K562 (cell line): ENCODE measurements around the gene MALAT1. TPM values are rescaled to one million over a fixed set of nuclear protein-coding genes. Genes with fewer than 3 reads are reported as not detected.
A peak's percentile ranks its signal among the peaks of the same experiment; 100 is the strongest.

Source experiments
- ARID3B ChIP-seq: fragments of 250-450 bp; sonication (Bioruptor Pico); IDR thresholded peaks from 2 replicates; pipeline ENCODE4 v1.4.0; 2020; ENCODE audit warnings: borderline replicate concordance
- BCOR ChIP-seq: fragments of 450-650 bp; IDR thresholded peaks from 2 replicates; pipeline ENCODE4 v1.6.1; 2016
- CHD2 ChIP-seq: IDR thresholded peaks from 2 replicates; pipeline ENCODE4 v1.6.1; 2011; ENCODE audit warnings: low read depth, low read length
- KAT2B ChIP-seq: IDR thresholded peaks from one replicate; pipeline ENCODE4 v1.6.1; 2012; ENCODE audit warnings: low read depth, mild to moderate bottlenecking, control low read depth, inconsistent platforms, low read length, moderate library complexity
- PHF20 ChIP-seq: fragments of 450-650 bp; IDR thresholded peaks from 2 replicates; pipeline ENCODE4 v1.6.1; 2018; ENCODE audit not compliant: partially characterized antibody
- PRMT5 ChIP-seq: sonication (generic); formaldehyde crosslinking; IDR thresholded peaks from 2 replicates; pipeline ENCODE4 v1.5.0; 2020; ENCODE audit warnings: missing genetic modification reagents
- polyA plus RNA-seq, 8 experiments: library from polyadenylated mRNA; depleted of rRNA in 4 of 8; stranded (reverse) in 5 of 8; unstranded in 3 of 8; fragments of >200 nt; fragmentation: Nextera tagmentation in 2 of 8; fragmentation: Illumina TruSeq in 1 of 8; extraction: Ambion mirVana in 2 of 8; extraction: Trizol in 1 of 8; gene quantifications; 2 replicates each; pipeline versions ENCODE4 v1.2.1 to v1.2.3, GENCODE V29; 2011 to 2014; ENCODE audit warnings: inconsistent platforms in 1 of 8, missing spikeins in 1 of 8
- total RNA-seq, 7 experiments: library from RNA; depleted of rRNA in 6 of 7; stranded (reverse); fragments of >200 nt in 6 of 7; fragmentation: Illumina TruSeq in 2 of 7; extraction: Trizol in 2 of 7; gene quantifications; 2 replicates each; pipeline versions ENCODE4 v1.2.1 to v1.2.3, GENCODE V29; 2011 to 2021; ENCODE audit warnings: low replicate concordance in 1 of 7
- TF ChIP-seq, protein P1 (sequence below): fragments of 450-650 bp; IDR thresholded peaks from 2 replicates; pipeline ENCODE4 v1.6.1; 2016; ENCODE audit warnings: mild to moderate bottlenecking, moderate library complexity
- TF ChIP-seq, protein P2 (sequence below): sonication (generic); formaldehyde crosslinking; IDR thresholded peaks from 2 replicates; pipeline ENCODE4 v1.8.1; 2023; ENCODE audit warnings: mild to moderate bottlenecking, missing genetic modification reagents
- TF ChIP-seq, protein P3 (sequence below): fragments of 450-650 bp; IDR thresholded peaks from 2 replicates; pipeline ENCODE4 v1.6.1; 2016; ENCODE audit warnings: borderline replicate concordance

MALAT1 gene
- total and polyA plus RNA-seq, 9 of the 15 experiments (the other 6 are each of a cell fraction or from before 2014, with no cell fraction given) = 363 to 8,715 (median 2,351) TPM

DNA sequence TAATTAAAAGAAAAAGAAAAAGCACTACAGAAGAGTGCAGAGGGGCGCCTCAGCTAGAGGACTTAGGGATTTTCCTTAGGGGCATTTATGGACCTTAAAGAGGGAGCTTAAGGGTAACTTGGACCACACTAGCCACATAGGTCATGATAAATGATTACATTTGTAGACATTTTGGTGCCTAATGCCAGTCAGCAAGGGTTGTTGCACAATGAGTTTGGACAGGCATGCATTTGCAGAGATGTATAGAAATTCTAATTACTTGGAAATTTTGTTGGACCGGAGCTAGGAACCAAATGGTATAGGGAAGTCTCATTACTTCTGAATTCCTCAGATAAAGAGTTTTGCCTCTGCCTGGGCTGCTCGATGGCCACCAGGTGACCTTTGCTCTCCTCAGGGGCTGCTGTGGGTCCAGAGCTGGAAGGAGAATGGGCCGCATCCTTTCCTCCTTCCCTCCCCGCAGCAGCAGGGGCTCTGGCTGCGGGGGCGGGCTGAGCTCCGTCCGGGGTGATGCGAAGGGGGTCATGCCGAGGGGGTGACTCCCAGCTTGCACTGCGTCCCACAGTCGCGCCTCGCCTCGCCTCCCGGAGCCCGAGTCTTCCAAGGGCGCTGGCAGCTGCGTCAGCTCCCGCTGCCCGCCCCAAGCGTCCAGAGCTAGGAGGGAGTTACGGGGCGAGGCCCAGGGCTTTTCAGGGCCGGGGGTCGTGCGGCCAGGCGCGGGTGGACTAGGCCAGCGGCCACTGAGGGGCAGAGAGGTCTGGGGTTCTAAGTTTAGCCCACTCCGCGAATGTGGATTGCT is 20.3 kb upstream of the MALAT1 start (continued):
- TF ChIP-seq, protein P1, sequence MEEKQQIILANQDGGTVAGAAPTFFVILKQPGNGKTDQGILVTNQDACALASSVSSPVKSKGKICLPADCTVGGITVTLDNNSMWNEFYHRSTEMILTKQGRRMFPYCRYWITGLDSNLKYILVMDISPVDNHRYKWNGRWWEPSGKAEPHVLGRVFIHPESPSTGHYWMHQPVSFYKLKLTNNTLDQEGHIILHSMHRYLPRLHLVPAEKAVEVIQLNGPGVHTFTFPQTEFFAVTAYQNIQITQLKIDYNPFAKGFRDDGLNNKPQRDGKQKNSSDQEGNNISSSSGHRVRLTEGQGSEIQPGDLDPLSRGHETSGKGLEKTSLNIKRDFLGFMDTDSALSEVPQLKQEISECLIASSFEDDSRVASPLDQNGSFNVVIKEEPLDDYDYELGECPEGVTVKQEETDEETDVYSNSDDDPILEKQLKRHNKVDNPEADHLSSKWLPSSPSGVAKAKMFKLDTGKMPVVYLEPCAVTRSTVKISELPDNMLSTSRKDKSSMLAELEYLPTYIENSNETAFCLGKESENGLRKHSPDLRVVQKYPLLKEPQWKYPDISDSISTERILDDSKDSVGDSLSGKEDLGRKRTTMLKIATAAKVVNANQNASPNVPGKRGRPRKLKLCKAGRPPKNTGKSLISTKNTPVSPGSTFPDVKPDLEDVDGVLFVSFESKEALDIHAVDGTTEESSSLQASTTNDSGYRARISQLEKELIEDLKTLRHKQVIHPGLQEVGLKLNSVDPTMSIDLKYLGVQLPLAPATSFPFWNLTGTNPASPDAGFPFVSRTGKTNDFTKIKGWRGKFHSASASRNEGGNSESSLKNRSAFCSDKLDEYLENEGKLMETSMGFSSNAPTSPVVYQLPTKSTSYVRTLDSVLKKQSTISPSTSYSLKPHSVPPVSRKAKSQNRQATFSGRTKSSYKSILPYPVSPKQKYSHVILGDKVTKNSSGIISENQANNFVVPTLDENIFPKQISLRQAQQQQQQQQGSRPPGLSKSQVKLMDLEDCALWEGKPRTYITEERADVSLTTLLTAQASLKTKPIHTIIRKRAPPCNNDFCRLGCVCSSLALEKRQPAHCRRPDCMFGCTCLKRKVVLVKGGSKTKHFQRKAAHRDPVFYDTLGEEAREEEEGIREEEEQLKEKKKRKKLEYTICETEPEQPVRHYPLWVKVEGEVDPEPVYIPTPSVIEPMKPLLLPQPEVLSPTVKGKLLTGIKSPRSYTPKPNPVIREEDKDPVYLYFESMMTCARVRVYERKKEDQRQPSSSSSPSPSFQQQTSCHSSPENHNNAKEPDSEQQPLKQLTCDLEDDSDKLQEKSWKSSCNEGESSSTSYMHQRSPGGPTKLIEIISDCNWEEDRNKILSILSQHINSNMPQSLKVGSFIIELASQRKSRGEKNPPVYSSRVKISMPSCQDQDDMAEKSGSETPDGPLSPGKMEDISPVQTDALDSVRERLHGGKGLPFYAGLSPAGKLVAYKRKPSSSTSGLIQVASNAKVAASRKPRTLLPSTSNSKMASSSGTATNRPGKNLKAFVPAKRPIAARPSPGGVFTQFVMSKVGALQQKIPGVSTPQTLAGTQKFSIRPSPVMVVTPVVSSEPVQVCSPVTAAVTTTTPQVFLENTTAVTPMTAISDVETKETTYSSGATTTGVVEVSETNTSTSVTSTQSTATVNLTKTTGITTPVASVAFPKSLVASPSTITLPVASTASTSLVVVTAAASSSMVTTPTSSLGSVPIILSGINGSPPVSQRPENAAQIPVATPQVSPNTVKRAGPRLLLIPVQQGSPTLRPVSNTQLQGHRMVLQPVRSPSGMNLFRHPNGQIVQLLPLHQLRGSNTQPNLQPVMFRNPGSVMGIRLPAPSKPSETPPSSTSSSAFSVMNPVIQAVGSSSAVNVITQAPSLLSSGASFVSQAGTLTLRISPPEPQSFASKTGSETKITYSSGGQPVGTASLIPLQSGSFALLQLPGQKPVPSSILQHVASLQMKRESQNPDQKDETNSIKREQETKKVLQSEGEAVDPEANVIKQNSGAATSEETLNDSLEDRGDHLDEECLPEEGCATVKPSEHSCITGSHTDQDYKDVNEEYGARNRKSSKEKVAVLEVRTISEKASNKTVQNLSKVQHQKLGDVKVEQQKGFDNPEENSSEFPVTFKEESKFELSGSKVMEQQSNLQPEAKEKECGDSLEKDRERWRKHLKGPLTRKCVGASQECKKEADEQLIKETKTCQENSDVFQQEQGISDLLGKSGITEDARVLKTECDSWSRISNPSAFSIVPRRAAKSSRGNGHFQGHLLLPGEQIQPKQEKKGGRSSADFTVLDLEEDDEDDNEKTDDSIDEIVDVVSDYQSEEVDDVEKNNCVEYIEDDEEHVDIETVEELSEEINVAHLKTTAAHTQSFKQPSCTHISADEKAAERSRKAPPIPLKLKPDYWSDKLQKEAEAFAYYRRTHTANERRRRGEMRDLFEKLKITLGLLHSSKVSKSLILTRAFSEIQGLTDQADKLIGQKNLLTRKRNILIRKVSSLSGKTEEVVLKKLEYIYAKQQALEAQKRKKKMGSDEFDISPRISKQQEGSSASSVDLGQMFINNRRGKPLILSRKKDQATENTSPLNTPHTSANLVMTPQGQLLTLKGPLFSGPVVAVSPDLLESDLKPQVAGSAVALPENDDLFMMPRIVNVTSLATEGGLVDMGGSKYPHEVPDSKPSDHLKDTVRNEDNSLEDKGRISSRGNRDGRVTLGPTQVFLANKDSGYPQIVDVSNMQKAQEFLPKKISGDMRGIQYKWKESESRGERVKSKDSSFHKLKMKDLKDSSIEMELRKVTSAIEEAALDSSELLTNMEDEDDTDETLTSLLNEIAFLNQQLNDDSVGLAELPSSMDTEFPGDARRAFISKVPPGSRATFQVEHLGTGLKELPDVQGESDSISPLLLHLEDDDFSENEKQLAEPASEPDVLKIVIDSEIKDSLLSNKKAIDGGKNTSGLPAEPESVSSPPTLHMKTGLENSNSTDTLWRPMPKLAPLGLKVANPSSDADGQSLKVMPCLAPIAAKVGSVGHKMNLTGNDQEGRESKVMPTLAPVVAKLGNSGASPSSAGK = peak; percentile 49; the same call in 1 of the 2 replicates
- TF ChIP-seq, protein P2, sequence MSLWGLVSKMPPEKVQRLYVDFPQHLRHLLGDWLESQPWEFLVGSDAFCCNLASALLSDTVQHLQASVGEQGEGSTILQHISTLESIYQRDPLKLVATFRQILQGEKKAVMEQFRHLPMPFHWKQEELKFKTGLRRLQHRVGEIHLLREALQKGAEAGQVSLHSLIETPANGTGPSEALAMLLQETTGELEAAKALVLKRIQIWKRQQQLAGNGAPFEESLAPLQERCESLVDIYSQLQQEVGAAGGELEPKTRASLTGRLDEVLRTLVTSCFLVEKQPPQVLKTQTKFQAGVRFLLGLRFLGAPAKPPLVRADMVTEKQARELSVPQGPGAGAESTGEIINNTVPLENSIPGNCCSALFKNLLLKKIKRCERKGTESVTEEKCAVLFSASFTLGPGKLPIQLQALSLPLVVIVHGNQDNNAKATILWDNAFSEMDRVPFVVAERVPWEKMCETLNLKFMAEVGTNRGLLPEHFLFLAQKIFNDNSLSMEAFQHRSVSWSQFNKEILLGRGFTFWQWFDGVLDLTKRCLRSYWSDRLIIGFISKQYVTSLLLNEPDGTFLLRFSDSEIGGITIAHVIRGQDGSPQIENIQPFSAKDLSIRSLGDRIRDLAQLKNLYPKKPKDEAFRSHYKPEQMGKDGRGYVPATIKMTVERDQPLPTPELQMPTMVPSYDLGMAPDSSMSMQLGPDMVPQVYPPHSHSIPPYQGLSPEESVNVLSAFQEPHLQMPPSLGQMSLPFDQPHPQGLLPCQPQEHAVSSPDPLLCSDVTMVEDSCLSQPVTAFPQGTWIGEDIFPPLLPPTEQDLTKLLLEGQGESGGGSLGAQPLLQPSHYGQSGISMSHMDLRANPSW (CRISPR knock-in tag) = no peak
- no peak for TF ChIP-seq PRMT5
- TF ChIP-seq CHD2 = no peak
- TF ChIP-seq BCOR = peak; percentile 12; the same call in 1 of the 2 replicates
- no peak for TF ChIP-seq KAT2B
- TF ChIP-seq PHF20 = no peak
- TF ChIP-seq, protein P3, sequence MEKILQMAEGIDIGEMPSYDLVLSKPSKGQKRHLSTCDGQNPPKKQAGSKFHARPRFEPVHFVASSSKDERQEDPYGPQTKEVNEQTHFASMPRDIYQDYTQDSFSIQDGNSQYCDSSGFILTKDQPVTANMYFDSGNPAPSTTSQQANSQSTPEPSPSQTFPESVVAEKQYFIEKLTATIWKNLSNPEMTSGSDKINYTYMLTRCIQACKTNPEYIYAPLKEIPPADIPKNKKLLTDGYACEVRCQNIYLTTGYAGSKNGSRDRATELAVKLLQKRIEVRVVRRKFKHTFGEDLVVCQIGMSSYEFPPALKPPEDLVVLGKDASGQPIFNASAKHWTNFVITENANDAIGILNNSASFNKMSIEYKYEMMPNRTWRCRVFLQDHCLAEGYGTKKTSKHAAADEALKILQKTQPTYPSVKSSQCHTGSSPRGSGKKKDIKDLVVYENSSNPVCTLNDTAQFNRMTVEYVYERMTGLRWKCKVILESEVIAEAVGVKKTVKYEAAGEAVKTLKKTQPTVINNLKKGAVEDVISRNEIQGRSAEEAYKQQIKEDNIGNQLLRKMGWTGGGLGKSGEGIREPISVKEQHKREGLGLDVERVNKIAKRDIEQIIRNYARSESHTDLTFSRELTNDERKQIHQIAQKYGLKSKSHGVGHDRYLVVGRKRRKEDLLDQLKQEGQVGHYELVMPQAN = no peak
- TF ChIP-seq ARID3B (CRISPR knock-in tag) = no peak
